GM12878 (cell line): ENCODE measurements around the gene ZNF101. TPM values are rescaled to one million over a fixed set of nuclear protein-coding genes. Genes with fewer than 3 reads are reported as not detected.

ENCODE experiments used
- ATF3 ChIP-seq: IDR thresholded peaks from 2 replicates; pipeline ENCODE4 v1.6.1; 2011; ENCODE audit warnings: low read depth, mild to moderate bottlenecking, low read length, moderate library complexity, borderline replicate concordance; ENCODE audit errors: extremely low read depth
- CHD4 ChIP-seq: fragments of 200-600 bp; sonication (generic); IDR thresholded peaks from 2 replicates; pipeline ENCODE4 v1.6.1; 2016; ENCODE audit warnings: mild to moderate bottlenecking
- ELK1 ChIP-seq: IDR thresholded peaks from 2 replicates; pipeline ENCODE4 v1.6.1; 2012; ENCODE audit warnings: low read depth, low read length, improper control_type of control experiment
- EP300 ChIP-seq, 2 experiments: fragments of 150-350 bp in 1 of 2; IDR thresholded peaks; 2 replicates each; pipeline ENCODE4 v1.6.1; 2011 to 2012; ENCODE audit warnings: low read depth in 2 of 2, low read length in 2 of 2, borderline replicate concordance in 1 of 2, improper control_type of control experiment in 1 of 2, inconsistent platforms in 1 of 2; ENCODE audit not compliant: control insufficient read depth in 1 of 2
- HDAC2 ChIP-seq: fragments of 200-600 bp; sonication (generic); IDR thresholded peaks from 2 replicates; pipeline ENCODE4 v1.6.1; 2017
- KLF5 ChIP-seq: fragments of 450-650 bp; IDR thresholded peaks from 2 replicates; pipeline ENCODE4 v1.6.1; 2014; ENCODE audit warnings: mild to moderate bottlenecking; ENCODE audit not compliant: partially characterized antibody
- LARP7 ChIP-seq: fragments of 450-650 bp; IDR thresholded peaks from 2 replicates; pipeline ENCODE4 v1.6.1; 2017; ENCODE audit warnings: mild to moderate bottlenecking
- NKRF ChIP-seq: fragments of 450-650 bp; conservative IDR thresholded peaks from 2 replicates; pipeline ENCODE4 v1.6.1; 2017; ENCODE audit warnings: mild to moderate bottlenecking, moderate library complexity
- NR2C2 ChIP-seq: IDR thresholded peaks from 2 replicates; pipeline ENCODE4 v1.6.1; 2011; ENCODE audit warnings: borderline replicate concordance, low read depth; ENCODE audit not compliant: control insufficient read depth, insufficient read length
- PAX8 ChIP-seq: fragments of 450-650 bp; IDR thresholded peaks from 2 replicates; pipeline ENCODE4 v1.6.1; 2017; ENCODE audit warnings: mild to moderate bottlenecking, moderate library complexity
- RCOR1 ChIP-seq: conservative IDR thresholded peaks from 2 replicates; pipeline ENCODE4 v1.6.1; 2012; ENCODE audit warnings: low read depth, low read length, improper control_type of control experiment
- RFX5 ChIP-seq: IDR thresholded peaks from 2 replicates; pipeline ENCODE4 v1.6.1; 2011; ENCODE audit warnings: low read depth, low read length, improper control_type of control experiment
- SKIL ChIP-seq: fragments of 450-650 bp; IDR thresholded peaks from 2 replicates; pipeline ENCODE4 v1.6.1; 2017; ENCODE audit warnings: mild to moderate bottlenecking, low read depth, inconsistent platforms; ENCODE audit not compliant: poor library complexity, severe bottlenecking
- SMAD5 ChIP-seq: IDR thresholded peaks from 2 replicates; pipeline ENCODE4 v1.6.1; 2016; ENCODE audit warnings: antibody characterized with exemption, low read depth
- STAT1 ChIP-seq: fragments of 450-650 bp; conservative IDR thresholded peaks from 2 replicates; pipeline ENCODE4 v1.6.1; 2014; ENCODE audit warnings: antibody characterized with exemption, mild to moderate bottlenecking
- USF2 ChIP-seq: IDR thresholded peaks from 2 replicates; pipeline ENCODE4 v1.6.1; 2011; ENCODE audit warnings: low read depth, low read length, improper control_type of control experiment, borderline replicate concordance
- ZBTB11 ChIP-seq: fragments of 450-650 bp; formaldehyde crosslinking; IDR thresholded peaks from 2 replicates; pipeline ENCODE4 v1.5.0; 2022; ENCODE audit warnings: mild to moderate bottlenecking, missing genetic modification characterization
- polyA plus RNA-seq, 11 experiments: library from polyadenylated mRNA; depleted of rRNA in 4 of 11; unstranded in 6 of 11; stranded (reverse) in 5 of 11; fragments of >200 nt; fragmentation: Nextera tagmentation in 4 of 11; fragmentation: Illumina TruSeq in 1 of 11; extraction: Ambion mirVana in 4 of 11; extraction: Trizol in 1 of 11; gene quantifications; 1 replicate in 1 of 11; 2 replicates in 10 of 11; pipeline versions ENCODE4 v1.2.1 to v1.2.3, GENCODE V29; 2011 to 2016; ENCODE audit warnings: inconsistent platforms in 2 of 11, missing spikeins in 2 of 11, low read depth in 1 of 11
- total RNA-seq, 4 experiments: library from RNA; depleted of rRNA in 3 of 4; stranded (reverse); fragments of >200 nt in 3 of 4; fragmentation: Illumina TruSeq in 1 of 4; extraction: Trizol in 1 of 4; gene quantifications; 2 replicates each; pipeline versions ENCODE4 v1.2.1 to v1.2.3, GENCODE V29; 2013 to 2021

The ZNF101 gene
- total and polyA plus RNA-seq, 10 of the 15 experiments (the other 5 are each of a cell fraction or from before 2014, with no cell fraction given), result 15.2 to 40.5 (median 19.8) TPM

- peak; percentile 70 for TF ChIP-seq ZBTB11 (CRISPR knock-in tag)
- TF ChIP-seq LARP7, result no peak
- peak; percentile 80 for TF ChIP-seq SKIL
- TF ChIP-seq PAX8, result no peak
- TF ChIP-seq HDAC2, result no peak
- TF ChIP-seq SMAD5, result 0 out of 2 replicates have a peak, but pooled peaks have one; percentile 24
- TF ChIP-seq KLF5, result peak; percentile 95
- TF ChIP-seq STAT1, result no peak
- no peak for TF ChIP-seq USF2
- TF ChIP-seq EP300 (IDR thresholded peaks at IDR 0.05; ENCODE audit: borderline replicate concordance in 1 of 2, control insufficient read depth in 1 of 2, low read depth in 2 of 2, low read length in 2 of 2), result peak; percentile 67 to 69; a peak in 3 of 4 replicates
- TF ChIP-seq RCOR1, result no peak
- TF ChIP-seq NR2C2, result no peak
- TF ChIP-seq ELK1, result no peak
- TF ChIP-seq CHD4, result no peak
- TF ChIP-seq RFX5, result no peak
- peak; percentile 58 for TF ChIP-seq NKRF
- TF ChIP-seq ATF3, result no peak
Measured at GRCh38 chr19:19668230-19669012, at the start of gene ZNF101 (continued).
